ENCODE data around the gene LOXL1. TPM values are rescaled to one million over a fixed set of nuclear protein-coding genes. Genes with fewer than 3 reads are reported as not detected.

Gene LOXL1
- polyA plus RNA-seq, 1 experiment: 114 TPM

DNA sequence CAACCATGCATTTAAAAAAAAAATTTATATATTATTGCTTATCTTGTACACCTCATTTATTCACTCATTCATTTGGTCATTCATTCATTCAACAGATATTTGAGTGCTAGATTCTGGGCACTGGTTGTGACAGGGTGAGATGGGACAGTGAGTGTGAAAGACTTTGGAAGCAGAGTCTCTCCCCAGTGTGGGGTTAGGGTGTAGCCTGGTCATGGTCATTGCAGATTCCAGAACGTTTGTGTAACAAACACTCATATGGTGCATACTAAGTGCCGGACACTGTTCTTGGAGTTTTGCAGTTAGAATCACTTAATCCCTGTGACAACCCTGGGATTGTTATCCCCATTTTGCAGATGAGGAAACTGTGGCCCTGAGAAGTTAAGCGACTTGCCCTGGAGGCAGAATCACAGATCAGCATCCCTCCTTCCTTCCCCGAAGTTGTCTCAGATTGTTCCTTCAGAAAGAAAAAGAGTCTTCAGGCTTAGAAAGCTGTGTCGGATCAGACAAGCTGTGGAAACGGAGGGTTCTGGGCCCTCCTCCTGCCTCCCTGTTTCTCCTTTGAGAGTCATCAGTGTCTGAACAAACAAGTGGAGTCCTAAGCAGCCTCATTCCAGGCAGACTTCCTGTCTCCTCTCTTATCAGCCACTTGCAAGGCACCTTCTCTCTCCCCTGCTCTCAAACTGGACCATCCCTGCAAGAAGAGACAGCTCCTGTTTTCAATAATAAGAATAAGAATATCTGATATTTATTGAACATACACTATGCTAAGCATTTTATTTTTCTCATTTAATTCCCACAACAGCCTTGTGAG, 6.3 kb downstream of the LOXL1 start:
- CTCF ChIA-PET: interaction anchor here (0.8 to 1.8 kb wide), 4 partner anchors 25 to 1452 kb away, joined by 3 to 8 read pairs (median 3); no protein-coding TSS in a partner anchor
- Histone ChIP-seq H3K27ac (ENCODE audit: low read depth, low read length) (no peak overlapping the region), H3K27me3 (ENCODE audit: control insufficient read depth, insufficient read depth, low read length) (no peaks in the 10 kb centered on the region), H3K9me3 (ENCODE audit: control insufficient read depth, insufficient read depth, low read length) (no peaks in the 10 kb centered on the region), H3K4me3 (ENCODE audit: low read depth, low read length) (no peak overlapping the region)
- POLR2A ChIA-PET: no interaction called here
- TF ChIP-seq, protein P1, sequence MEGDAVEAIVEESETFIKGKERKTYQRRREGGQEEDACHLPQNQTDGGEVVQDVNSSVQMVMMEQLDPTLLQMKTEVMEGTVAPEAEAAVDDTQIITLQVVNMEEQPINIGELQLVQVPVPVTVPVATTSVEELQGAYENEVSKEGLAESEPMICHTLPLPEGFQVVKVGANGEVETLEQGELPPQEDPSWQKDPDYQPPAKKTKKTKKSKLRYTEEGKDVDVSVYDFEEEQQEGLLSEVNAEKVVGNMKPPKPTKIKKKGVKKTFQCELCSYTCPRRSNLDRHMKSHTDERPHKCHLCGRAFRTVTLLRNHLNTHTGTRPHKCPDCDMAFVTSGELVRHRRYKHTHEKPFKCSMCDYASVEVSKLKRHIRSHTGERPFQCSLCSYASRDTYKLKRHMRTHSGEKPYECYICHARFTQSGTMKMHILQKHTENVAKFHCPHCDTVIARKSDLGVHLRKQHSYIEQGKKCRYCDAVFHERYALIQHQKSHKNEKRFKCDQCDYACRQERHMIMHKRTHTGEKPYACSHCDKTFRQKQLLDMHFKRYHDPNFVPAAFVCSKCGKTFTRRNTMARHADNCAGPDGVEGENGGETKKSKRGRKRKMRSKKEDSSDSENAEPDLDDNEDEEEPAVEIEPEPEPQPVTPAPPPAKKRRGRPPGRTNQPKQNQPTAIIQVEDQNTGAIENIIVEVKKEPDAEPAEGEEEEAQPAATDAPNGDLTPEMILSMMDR (IDR thresholded peaks at IDR 0.05; ENCODE audit: low read depth, low read length): no peak
- DNase-seq (ENCODE audit: low read depth, low spot score): no peak

DNA sequence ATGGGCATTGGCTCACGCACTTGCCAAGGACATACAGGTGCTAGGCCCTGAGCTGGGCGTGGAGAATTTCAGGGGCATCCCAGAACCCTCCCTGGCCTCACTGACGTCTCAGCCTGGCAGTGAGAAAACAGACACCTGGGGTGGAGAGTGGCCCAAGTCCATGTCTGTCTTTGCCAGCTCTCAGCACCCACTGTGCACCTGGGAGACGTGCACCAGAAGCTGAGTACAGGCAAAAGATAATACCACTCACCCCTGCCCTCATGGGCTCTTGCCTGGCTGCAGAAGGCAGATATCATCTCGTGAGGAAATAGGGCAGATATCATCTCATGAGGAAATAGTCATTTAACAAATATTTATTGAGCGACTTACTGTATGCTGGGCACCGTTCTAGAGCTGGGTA, 8.0 kb downstream of the LOXL1 start:
- H3K27ac ChIP-seq (ENCODE audit: low read depth, low read length): no peak overlapping the region
- TF ChIP-seq, protein P1 (IDR thresholded peaks at IDR 0.05; ENCODE audit: low read depth, low read length): no peak
- no peaks in the 10 kb centered on the region for H3K27me3 ChIP-seq (ENCODE audit: control insufficient read depth, insufficient read depth, low read length)
- POLR2A ChIA-PET: no interaction called here
- CTCF ChIA-PET: interaction anchor here (0.8 to 1.8 kb wide), 4 partner anchors 17 to 102 kb away, joined by 3 to 8 read pairs (median 4); no protein-coding TSS in a partner anchor
- H3K9me3 ChIP-seq (ENCODE audit: control insufficient read depth, insufficient read depth, low read length): no peaks in the 10 kb centered on the region
- DNase-seq (ENCODE audit: low read depth, low spot score): no peak
- H3K4me3 ChIP-seq (ENCODE audit: low read depth, low read length): no peak overlapping the region

DNA sequence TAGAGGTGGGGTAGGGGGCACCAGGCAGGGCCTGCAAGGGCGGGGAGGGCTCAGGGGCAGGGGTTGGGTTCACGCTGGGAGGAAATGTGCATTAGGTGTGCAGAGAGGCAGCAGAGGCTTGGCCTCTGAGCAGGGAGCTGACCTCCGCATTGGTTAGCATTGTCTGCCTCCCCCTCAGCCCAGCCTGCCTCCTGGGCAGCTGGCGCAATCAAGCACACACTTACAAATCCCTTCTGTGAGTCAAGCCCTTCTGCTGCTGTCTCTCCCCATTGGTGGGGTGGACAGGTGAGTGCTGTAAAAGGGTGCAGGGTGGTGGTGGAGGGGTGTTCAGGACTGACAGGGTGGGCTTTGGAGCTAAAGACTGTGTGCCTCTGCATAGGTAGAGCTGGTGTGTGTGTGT, 9.3 kb downstream of the LOXL1 start:
- TF ChIP-seq, protein P1 (IDR thresholded peaks at IDR 0.05; ENCODE audit: low read depth, low read length): no peak
- no peak for DNase-seq (ENCODE audit: low read depth, low spot score)
- H3K4me3 ChIP-seq (ENCODE audit: low read depth, low read length): no peak overlapping the region
- H3K27me3 ChIP-seq (ENCODE audit: control insufficient read depth, insufficient read depth, low read length): no peaks in the 10 kb centered on the region
- peak overlapping the region; percentile 47 for H3K27ac ChIP-seq (ENCODE audit: low read depth, low read length)
- POLR2A ChIA-PET: interaction anchor here (0.6 to 2.5 kb wide), 3 partner anchors 8 to 13 kb away, joined by 3 to 17 read pairs (median 5); partner anchors contain the start of gene LOXL1
- CTCF ChIA-PET: interaction anchor here (0.5 to 2.7 kb wide), 10 partner anchors 8 to 522 kb away, joined by 3 to 11 read pairs (median 5); partner anchors contain the start of gene TBC1D21
- no peaks in the 10 kb centered on the region for H3K9me3 ChIP-seq (ENCODE audit: control insufficient read depth, insufficient read depth, low read length)

DNA sequence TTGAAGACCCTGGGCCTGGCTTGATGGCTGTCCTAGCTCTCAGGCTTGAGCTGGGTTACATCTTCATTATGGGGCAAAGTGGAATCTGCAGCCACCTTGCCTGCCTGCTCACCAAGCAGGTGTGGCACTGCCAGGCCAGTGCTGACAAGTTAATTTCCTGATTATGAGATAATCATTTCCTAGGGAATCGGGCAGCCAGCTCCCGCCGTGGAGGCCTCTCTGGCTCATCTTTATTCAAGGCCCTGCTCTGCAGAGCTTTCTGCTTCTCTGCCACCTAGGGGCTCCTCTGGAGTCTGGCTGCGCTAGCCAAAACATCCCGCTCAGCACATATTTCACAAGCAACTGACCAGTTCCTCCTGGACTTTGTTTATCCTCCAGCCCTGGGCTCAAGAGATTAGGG, 9.9 kb downstream of the LOXL1 start:
- no peak for DNase-seq (ENCODE audit: low read depth, low spot score)
- Histone ChIP-seq H3K27ac (ENCODE audit: low read depth, low read length) (peak overlapping the region; percentile 47), H3K27me3 (ENCODE audit: control insufficient read depth, insufficient read depth, low read length) (no peaks in the 10 kb centered on the region), H3K4me3 (ENCODE audit: low read depth, low read length) (no peak overlapping the region), H3K9me3 (ENCODE audit: control insufficient read depth, insufficient read depth, low read length) (no peaks in the 10 kb centered on the region)
- ChIA-PET CTCF (interaction anchor here (0.5 to 2.7 kb wide), 11 partner anchors 9 to 522 kb away, joined by 3 to 11 read pairs (median 5); partner anchors contain the start of gene TBC1D21), POLR2A (interaction anchor here (0.6 to 2.5 kb wide), 3 partner anchors 9 to 14 kb away, joined by 3 to 17 read pairs (median 5); partner anchors contain the start of gene LOXL1)
- TF ChIP-seq, protein P1 (IDR thresholded peaks at IDR 0.05; ENCODE audit: low read depth, low read length): peak; percentile 57

All from AG04450 (cell line).